Activated T-cell treated with anti-CD3 and anti-CD28 coated beads for 4 hours (primary cell): ENCODE data around the gene DUSP5.

Source experiments
- DNase-seq: peaks from one replicate; pipeline ENCODE4 v3.0.0-alpha.2; 2020

Gene DUSP5

DNA sequence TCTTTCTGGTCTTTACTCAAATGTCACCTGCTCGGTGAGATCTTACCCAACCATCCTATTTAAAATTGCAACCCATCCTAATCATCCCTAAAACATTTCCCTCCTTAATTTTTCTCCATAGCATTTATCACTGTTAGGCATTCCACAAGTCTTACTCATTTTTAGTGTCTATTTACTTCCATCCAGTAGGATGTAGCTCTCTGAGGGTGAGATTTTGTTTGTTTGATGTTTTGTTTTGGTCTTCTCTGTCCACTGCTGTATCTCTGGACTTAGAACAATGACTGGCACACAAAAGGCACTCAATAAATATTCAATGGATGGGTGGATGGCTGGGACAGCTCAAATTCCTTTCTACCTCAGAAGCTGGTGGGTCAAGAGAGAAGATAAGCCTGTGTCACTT, 15.8 kb upstream of the DUSP5 start:
- no peak for DNase-seq

DNA sequence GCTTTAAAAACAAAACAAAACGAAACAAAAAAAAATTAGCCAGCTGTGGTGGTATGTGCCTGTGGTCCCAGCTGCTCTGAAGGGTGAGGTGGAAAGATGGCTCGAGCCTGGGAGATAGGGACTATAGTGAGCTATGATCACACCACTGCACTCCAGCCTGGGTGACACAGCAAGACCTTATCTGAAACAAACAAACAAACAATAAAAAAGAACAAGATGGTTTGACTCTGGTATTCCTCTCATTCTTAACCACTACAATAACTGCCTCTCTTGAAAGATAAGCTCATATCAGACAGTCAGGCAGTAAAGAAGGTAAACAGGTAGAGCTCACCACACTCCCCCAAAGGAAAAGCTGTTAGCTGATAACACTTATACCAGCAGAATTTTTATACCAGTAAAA, 14.1 kb upstream of the DUSP5 start:
- no peak for DNase-seq

DNA sequence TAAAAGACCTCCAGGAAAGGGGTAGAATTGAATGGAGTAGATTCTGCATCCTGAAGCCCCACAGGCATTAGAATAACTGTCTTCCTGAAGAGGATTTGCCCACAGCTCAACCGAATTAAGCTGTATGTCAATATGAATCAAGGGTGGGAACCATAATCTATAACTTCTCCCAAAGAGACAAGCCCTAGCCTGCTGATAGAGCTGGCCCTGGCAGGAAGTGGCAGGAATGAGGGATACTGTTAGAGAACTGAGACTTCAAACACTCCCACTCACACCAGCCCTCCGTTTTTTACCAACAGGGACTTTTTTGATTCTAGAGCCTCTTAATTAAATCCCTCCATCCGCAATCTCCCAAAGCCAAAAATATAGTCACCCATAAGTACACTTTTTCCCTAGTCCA, 12.2 kb upstream of the DUSP5 start:
- DNase-seq, result no peak

DNA sequence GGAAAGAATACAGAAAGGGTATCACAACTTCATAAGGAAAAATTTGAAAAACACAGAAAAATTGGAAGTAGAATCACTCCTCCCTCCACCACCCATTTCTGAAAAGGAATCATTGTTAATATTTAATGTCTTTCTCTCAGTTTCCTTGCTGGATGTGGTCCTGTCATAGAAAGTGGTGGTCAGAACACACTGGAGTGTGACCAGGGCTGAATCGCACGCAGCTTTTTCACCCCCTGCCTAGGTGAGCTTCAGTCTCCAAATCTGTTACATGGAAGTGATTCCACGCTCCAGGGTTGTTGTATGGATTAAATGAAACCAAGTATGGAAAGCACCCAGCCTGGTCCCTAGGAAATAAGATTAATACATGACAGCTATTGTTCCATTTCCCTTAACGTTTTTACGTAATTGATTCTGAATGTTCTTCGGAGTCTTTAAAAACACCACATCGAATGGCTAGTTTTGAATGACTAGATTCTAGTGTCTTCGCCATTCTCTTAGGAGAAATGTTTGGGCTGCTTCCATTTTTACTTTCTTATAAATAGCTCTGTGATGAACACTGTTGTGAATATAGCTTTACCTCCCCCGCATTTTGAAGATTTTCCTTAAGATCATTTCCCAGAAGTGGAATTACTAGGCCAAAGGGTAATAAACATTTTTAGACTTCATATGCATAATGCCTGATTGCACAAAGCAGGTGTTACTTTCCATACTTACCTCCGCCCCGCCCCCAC, 10.9 kb upstream of the DUSP5 start:
- DNase-seq, result no peak

DNA sequence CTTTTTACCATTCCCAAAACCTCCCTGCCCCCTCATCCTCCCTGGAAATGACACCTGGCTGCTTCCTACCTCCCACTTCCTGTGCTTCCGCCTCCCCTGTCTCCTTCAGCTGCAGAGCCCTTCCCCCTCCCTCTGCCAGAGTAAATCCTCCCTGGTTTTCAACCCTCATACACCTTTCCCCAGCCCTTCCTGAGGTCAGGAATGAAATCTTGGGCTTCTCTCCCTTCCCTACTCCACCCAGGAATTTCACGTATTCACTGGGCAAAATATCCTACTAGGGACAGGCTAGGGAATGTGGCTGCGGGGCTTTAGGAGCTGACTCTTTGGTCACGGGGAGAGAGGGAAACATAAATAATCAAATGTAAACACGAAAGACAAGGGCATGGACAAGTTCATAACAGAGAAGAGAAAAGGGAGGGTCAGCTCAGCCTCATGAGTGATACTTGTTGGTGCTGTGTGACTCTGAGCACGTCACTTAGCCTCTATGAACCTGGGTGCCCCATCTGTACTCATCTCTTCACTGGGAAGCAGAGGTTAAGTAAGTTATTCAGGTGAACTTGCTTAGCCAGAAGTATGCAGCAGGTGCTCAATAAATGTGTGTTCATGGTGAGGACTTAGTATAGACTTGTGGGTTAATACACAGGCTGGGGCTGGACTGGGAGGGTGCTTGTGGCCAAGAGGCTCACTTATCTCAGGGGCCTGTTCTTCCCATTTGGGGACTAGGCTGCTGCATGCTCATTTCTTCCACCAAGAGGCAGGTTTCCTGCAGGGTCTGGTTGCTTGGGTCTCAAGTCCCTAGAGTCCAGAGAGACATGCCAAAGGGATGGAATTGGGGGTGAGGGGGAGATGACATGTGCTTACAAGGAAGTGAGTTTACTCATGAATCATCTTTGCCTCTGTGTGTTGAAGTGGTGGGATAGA, 10.0 kb upstream of the DUSP5 start:
- no peak for DNase-seq

DNA sequence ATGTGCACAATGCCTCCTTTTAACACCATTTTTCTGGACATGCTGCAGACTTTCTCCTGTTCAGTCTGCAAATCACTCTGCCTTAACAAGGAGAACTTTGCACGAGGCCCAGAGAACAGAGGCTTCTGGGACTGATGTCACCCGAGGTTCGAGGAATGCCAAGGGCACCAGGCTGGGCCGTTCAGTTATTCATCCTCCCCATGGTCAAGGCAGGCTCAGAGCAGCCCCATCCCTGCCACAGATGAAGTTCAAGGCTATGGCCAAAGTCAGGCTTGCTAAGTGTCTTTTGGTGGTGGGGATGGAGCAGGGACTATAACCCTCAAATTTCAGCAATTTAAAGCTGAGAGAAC, 9.4 kb upstream of the DUSP5 start:
- no peak for DNase-seq

DNA sequence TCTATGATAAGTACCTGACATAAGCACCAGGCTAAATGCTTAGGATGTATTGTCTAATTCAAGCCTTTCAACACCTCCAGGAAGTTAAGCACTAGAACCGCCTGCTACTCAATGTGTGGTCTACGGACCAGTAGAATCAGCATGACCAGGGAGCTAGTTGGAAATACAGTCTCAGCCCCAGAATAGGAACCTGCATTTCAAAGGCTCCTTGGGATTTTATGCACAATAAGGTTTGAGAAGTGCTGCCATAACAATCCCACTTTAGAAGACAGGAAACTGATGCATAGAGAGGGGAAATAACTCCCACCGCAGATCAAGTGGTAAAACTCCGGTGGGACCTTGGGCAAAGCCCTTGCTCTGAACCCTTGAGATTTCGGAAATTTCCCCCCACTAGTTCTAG, 8.8 kb upstream of the DUSP5 start:
- DNase-seq, result no peak

DNA sequence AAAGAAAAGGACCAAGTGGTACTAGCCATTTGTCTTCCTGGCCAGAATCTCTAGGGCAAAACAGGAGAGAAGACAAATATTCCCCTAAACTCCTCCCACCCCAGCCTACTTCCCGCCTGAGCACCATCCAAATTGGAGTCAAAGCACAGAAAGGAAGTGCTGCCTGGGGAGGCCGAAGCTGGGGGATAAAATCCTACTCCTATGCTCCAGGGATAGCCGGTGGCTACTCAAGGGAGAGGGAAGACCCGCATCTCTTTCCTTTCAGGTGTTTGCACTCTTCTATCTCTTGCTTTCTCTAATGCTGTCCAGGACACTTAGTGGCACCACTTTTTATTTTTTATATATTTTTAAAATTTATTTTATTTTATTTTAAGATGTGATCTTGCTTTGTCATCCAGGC, 7.1 kb upstream of the DUSP5 start:
- DNase-seq, result no peak

DNA sequence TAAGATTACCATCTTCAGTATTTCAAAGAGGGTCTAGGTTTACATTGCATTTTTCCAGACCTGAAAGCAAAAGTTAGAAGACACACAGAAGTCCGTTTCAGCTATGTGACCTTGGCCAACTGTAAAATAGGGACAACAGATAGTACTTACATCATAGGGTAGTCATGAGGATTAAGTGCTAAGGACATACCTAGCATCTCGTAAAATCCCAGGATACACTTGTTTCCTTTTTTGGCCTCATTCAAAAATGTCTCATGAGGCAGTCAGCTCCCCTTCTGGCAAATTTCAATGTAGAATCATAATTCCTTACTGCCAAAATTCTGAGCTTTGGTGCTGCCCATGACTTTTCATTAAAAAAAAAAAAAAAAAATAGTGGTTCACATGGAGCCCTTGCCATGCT, 6.4 kb upstream of the DUSP5 start:
- DNase-seq, result no peak

DNA sequence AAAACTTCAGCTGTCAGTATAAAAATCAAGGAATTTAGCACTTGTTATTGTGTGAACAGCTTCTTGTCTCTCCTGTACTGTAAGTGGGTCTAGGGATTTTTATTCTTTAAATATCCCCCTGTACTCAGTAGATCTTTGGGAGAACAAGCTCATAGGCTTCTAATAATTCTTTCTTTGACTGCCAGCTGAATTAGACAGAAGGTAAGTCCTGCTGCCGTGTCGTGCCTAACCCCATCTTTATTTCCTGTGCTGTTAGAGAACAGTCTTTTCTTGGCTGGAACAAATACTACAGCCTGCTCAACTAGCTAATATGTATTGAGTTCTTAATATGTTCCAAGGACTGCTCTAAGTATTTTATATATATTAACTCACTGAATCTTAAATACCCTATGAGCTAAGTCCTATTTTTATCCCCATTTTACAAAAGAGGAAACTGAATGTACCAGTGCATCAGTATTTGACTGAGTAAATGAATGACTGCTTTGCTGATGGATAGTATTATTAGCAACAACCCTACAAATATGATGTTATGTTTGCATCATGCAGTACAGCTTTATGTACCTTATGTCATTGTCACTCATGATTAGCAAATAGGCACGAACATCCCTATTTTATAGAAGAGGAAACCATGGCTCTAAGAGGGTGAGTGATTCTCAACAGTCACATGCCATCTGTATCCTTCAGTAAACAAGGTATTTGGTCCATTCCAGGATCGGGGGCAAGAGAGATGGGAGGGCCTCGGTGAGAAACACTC, 5.5 kb upstream of the DUSP5 start:
- DNase-seq, result no peak

DNA sequence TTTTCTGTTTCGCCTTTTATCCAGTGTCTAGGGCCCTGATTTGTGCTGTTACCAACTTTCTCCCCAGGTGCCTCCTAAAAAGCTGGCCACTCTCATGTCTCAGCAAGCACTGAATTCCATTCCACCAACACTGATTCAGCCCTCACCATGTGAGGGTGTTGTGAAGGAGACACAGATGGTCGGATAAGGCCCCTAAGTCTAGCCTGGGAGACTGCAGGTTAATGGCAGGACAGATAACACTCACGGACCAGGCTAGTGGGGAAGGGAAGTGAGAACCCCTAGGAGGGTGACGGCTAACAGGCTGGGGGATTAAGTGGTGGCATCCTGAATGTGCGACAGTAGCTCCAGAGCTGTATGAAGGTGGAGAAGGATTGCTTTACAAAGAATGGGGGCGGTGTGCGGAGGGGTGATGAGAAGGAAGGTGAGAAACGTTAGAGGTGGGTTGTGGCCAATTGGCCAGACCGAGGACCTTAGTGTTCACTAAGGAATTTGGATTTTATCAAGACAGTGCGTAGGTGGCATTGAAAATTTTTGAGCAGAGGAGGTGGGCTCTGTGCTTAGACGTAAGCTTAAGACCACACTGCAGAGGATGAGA, 3.8 kb upstream of the DUSP5 start:
- no peak for DNase-seq

DNA sequence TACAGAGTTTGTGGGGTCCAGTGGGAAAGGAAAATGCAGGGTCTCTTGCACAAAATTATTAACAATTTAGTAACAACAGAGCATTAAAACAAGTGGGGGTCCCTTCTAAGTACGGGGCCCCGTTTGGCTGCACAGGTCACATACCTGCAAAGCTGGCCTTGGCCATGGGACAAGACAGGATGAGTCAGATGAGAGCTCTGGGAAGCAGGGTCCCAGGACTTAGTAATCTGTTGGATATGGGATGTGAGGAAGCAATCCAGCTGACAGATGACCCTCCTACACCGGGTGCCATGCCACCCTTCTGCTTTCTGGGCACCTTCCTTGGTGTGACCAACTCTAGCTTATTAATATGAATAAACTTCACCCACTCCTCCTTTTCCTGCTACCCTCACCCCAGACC, 3.2 kb upstream of the DUSP5 start:
- DNase-seq, result no peak

DNA sequence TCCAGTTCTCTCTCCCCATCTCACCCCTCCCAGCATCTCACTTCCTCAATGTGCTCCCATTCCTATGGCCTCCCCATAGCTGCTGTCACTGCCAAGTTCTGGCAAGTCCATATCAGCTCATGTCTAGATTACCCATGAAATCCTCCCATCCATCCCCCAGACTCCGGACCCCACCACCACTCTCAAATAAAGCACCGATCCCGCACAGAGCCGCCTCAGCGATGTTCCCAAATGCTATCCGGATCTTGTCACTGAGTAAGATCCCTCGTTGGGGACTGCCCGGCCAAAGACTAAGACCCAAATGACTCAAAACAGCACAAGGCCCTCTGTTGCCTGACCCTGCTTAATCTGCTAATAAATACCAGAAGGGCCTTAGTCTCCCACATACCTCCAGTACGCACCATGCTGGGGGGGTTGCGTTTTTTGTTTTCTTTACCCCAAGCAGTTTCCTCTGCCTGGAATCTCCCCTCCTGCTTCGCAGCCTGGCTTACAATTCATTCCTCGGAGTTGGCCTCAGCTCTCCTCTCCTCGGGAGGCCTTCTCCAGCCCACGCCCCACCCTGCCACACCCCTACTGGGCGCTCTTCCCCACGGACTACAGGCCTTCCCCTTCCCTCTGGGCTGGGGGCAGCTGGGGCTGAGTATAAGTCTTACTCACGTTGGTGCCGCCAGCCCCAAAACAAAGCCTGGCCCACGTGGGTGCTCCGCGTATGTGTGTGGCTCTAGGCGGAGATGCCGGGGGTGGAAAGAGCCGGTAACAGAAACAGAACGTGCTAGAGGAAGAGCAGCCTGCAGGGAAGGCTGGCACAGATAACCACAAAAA, 1.8 kb upstream of the DUSP5 start:
- peak; percentile 52 for DNase-seq

DNA sequence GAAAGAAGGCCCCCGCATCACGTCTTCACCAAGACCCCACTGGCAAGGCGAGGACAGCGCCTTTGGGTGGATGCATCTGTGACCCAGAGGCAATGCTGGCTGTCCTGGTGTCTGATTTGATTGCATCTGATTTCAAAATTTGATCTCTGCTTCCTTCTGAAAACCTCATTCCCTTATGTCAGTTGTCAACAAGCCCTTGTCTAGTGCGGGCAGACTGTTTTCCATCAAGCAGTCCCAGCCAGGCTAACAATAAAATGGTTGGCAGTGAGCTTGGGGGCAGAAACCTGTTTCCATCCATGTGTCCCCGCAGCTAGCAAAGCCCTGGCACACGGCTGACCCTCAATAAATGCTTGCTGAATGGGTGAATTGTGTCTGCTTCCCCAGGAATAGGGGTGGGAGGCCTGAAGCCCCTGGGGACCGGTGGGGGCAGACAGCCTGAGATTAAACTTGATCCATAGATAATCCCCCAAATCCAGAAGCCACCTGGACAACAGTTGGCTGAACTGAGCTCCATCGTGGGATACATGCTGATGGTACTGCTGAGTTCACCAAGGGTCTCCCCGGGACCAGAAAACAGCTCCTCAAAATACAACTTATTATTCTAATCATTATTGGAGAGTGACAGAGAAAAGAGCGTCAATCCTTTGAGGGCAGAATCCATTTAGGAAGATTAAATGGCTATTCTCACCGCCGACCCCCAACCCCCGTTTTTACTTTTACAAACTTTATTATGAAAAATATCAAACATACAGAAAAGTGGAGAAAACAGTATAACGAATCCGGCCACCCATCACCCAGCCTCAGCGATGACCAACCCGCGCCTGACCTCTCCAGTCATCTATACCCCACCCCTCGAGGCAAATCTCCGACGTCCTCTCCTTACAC, 912 bp upstream of the DUSP5 start:
- no peak for DNase-seq

DNA sequence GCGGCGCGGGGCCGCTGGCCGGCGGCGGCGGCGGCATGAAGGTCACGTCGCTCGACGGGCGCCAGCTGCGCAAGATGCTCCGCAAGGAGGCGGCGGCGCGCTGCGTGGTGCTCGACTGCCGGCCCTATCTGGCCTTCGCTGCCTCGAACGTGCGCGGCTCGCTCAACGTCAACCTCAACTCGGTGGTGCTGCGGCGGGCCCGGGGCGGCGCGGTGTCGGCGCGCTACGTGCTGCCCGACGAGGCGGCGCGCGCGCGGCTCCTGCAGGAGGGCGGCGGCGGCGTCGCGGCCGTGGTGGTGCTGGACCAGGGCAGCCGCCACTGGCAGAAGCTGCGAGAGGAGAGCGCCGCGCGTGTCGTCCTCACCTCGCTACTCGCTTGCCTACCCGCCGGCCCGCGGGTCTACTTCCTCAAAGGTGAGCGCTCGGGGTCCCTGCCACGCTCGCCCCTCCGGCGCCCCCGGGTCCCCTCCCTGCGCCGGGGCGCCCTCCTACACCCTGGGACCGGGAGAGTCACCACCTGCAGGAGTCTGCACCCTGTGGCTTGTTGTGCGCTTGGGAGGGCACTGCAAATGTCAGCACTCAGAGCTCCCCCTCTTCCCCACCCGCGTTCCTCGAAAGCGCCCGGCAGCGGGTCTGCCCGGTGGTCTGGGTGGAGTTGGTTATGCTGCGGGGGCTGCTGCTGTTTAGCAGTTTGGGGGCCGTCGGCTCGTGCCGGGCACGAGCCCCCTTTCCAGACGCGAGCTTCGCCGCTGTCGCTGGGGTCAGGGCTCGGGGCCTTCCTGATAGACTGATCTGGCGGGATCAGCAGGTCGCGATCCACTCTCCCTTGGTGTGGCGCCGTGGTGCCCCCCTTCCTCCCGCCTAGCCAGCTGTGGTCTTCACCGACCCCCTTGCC, 627 bp downstream of the DUSP5 start:
- peak; percentile 37 for DNase-seq

DNA sequence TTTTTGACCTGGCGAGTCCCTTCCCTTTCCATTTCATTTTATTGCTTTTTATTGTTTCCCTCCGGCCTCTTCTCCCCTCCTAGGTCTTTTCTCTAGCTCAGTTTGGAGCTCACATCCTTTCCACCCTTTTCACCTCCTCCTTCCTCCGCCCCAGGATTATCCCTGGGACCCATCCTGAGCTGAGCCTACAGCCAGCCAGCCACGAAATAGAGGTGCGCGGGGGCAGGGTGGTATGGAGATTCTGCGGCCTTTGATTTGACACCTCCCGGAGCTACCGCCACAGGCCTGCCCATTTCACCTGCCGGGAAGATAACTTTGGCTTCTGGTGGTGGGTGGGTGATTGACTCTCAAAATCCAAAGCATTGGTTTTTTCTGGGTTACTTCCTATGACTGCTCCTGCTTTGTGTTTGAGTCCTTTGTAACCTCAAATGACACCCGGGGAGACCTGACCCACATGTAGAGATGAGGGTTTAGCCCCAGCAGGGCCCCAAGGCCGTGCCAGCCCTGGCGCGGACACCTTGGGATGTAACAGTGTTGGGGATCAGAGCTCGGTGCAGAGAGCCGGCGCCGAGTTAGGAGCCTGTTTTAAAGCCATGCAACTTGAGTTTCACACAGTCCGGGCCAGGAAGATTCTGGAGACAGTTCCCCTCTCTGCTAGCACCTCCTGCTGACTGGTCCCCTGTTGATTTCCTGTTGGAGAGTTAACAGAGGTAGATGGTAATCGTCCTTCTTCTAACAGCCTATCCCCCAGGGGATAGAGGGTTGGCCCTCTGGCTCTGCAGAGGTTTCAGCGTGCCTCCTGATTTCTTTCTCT, 1.5 kb downstream of the DUSP5 start:
- no peak for DNase-seq

DNA sequence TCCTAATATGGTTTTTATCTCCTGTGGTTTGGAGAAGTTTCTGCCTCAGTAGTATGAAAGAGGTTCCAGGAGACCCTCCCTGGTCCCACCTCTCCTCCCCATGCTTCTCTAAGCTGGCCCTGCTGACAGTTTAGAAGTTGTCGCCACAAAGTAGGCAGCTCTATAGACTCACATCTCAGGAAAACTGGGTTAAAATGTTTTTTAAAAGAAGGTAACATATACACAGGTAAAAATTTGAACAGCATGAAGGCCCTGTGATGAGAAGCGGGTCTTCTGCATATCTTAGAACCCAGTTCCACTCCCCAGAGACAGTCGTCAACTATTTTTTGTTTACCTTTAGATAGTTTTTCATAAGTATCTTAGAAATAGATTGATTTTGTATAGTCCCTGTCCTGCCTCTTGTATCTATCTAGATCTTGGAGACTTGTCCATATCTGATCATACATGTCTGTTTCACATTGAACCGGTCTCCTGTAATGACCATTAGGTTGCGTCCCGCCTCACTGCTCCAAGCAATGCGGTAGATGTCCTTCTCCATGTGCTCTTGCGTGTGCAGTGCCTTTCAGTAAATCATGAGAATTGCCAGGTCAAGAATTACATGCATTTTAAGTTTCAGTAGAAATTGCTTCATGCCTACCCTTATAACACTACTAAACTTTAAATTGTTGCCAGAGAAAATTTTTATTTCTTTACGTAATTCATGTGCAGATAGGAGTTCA, 2.2 kb downstream of the DUSP5 start:
- no peak for DNase-seq

DNA sequence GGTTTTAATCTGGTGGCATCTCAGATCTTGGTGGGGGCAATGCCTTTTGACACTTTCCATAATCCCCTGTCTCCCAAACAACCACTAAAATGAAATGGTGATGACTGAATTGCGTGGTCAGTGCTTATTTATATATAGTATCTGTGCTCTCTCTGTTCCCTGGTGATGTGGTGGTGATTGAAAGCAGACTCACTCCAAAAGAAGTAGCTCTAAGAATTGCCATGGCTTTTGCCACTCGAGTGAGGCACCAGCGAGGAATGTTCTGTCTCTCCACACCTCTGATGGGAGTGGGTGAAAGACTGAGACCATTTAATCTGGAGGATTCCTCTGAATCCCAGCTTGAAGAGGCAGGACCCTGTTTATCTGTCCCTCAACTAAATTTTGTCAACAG, 2.8 kb downstream of the DUSP5 start:
- no peak for DNase-seq
